WTC11 (cell line): Measurements from ENCODE around the gene RABGAP1. TPM values are rescaled to one million over a fixed set of nuclear protein-coding genes. Genes with fewer than 3 reads are reported as not detected.

Experiments used
- ATAC-seq: fragments of 200-7000 bp; cut with Tn5 transposase; 2 replicates; pipeline ENCODE4 v1.10.0; 2021; ENCODE audit warnings: mild to moderate bottlenecking, moderate library complexity
- CTCF ChIA-PET: fragments of 300-600 bp; sonication (Branson Sonifier 250); formaldehyde crosslinking; loops from one replicate; lab custom pipeline; 2021; ENCODE audit warnings: antibody characterized with exemption; lab: Charles Lee
- POLR2A ChIA-PET: fragments of 350-600 bp; sonication (Branson Sonifier 250); formaldehyde crosslinking; loops from one replicate; lab custom pipeline; 2021; ENCODE audit warnings: antibody characterized with exemption; lab: Charles Lee
- DNase-seq: peaks from one replicate; pipeline ENCODE4 v3.0.0; 2021; ENCODE audit warnings: low spot score
- H3K27ac Mint-ChIP-seq: 2 replicates; pipeline ENCODE4 v1.8.0; 2021; ENCODE audit warnings: mixed read lengths
- H3K27me3 Mint-ChIP-seq: 2 replicates; pipeline ENCODE4 v1.8.0; 2021; ENCODE audit warnings: low read depth, mild to moderate bottlenecking, moderate library complexity, mixed read lengths
- H3K36me3 Mint-ChIP-seq: 2 replicates; pipeline ENCODE4 v1.8.0; 2021; ENCODE audit warnings: mixed read lengths
- H3K4me1 Mint-ChIP-seq: 2 replicates; pipeline ENCODE4 v1.8.0; 2022; ENCODE audit warnings: mixed read lengths
- H3K4me3 Mint-ChIP-seq: 2 replicates; pipeline ENCODE4 v1.8.0; 2021; ENCODE audit warnings: mild to moderate bottlenecking, moderate library complexity, mixed read lengths
- H3K9me3 Mint-ChIP-seq: 2 replicates; pipeline ENCODE4 v1.8.0; 2021; ENCODE audit warnings: mixed read lengths
- ATF6 ChIP-seq: sonication (generic); formaldehyde crosslinking; IDR thresholded peaks from 2 replicates; pipeline ENCODE4 v1.8.1; 2023; ENCODE audit warnings: mild to moderate bottlenecking, missing genetic modification reagents
- CREB1 ChIP-seq: sonication (generic); formaldehyde crosslinking; IDR thresholded peaks from 2 replicates; pipeline ENCODE4 v1.8.0; 2023; ENCODE audit warnings: mild to moderate bottlenecking, missing genetic modification reagents
- ESRRA ChIP-seq: sonication (generic); formaldehyde crosslinking; IDR thresholded peaks from 2 replicates; pipeline ENCODE4 v1.8.1; 2022; ENCODE audit warnings: mild to moderate bottlenecking, missing genetic modification reagents, borderline replicate concordance
- ETV6 ChIP-seq: sonication (generic); formaldehyde crosslinking; IDR thresholded peaks from 2 replicates; pipeline ENCODE4 v1.8.1; 2022; ENCODE audit warnings: mild to moderate bottlenecking, missing genetic modification reagents
- FOXK1 ChIP-seq: sonication (generic); formaldehyde crosslinking; IDR thresholded peaks from 2 replicates; pipeline ENCODE4 v1.8.0; 2022; ENCODE audit warnings: mild to moderate bottlenecking, moderate library complexity, missing genetic modification reagents
- GABPB1 ChIP-seq: sonication (generic); formaldehyde crosslinking; IDR thresholded peaks from 2 replicates; pipeline ENCODE4 v1.8.1; 2023; ENCODE audit warnings: mild to moderate bottlenecking, missing genetic modification reagents
- NFYB ChIP-seq: sonication (generic); formaldehyde crosslinking; conservative IDR thresholded peaks from 2 replicates; pipeline ENCODE4 v1.8.0; 2022; ENCODE audit warnings: low read depth, missing genetic modification reagents
- NR2C2 ChIP-seq: sonication (generic); formaldehyde crosslinking; IDR thresholded peaks from 2 replicates; pipeline ENCODE4 v1.8.0; 2022; ENCODE audit warnings: mild to moderate bottlenecking, missing genetic modification reagents
- PRRX2 ChIP-seq: fragments of 250-450 bp; sonication (Bioruptor Pico); IDR thresholded peaks from 2 replicates; pipeline ENCODE4 v1.8.0; 2021; ENCODE audit warnings: mild to moderate bottlenecking
- RELA ChIP-seq: sonication (generic); formaldehyde crosslinking; IDR thresholded peaks from 2 replicates; pipeline ENCODE4 v1.8.1; 2022; ENCODE audit warnings: missing genetic modification reagents, mild to moderate bottlenecking, borderline replicate concordance
- SOX15 ChIP-seq: fragments of 250-450 bp; sonication (Bioruptor Pico); IDR thresholded peaks from 2 replicates; pipeline ENCODE4 v1.9.0; 2021; ENCODE audit warnings: mild to moderate bottlenecking
- TEAD4 ChIP-seq: sonication (generic); formaldehyde crosslinking; IDR thresholded peaks from 2 replicates; pipeline ENCODE4 v1.8.0; 2022; ENCODE audit warnings: mild to moderate bottlenecking, missing genetic modification reagents
- ZNF121 ChIP-seq: sonication (generic); formaldehyde crosslinking; IDR thresholded peaks from 2 replicates; pipeline ENCODE4 v1.8.0; 2023; ENCODE audit warnings: missing genetic modification reagents
- ZNF219 ChIP-seq: sonication (generic); formaldehyde crosslinking; IDR thresholded peaks from 2 replicates; pipeline ENCODE4 v1.8.0; 2023; ENCODE audit warnings: missing genetic modification reagents, mild to moderate bottlenecking, borderline replicate concordance
- ZNF317 ChIP-seq: sonication (generic); formaldehyde crosslinking; IDR thresholded peaks from 2 replicates; pipeline ENCODE4 v1.8.1; 2023; ENCODE audit warnings: low read depth, mild to moderate bottlenecking, moderate library complexity, missing genetic modification reagents, borderline replicate concordance
- ZNF416 ChIP-seq: fragments of 250-450 bp; sonication (Bioruptor Pico); IDR thresholded peaks from 2 replicates; pipeline ENCODE4 v1.9.0; 2021; ENCODE audit warnings: mild to moderate bottlenecking, inconsistent platforms
- ZNF512 ChIP-seq: sonication (generic); formaldehyde crosslinking; IDR thresholded peaks from 2 replicates; pipeline ENCODE4 v1.8.1; 2022; ENCODE audit warnings: missing genetic modification reagents, borderline replicate concordance
- total RNA-seq: library from RNA; stranded (reverse); gene quantifications from 3 replicates; pipeline ENCODE4 v1.2.3, GENCODE V29; 2021
- TF ChIP-seq, protein P1 (sequence below): sonication (generic); formaldehyde crosslinking; conservative IDR thresholded peaks from 2 replicates; pipeline ENCODE4 v1.8.1; 2023; ENCODE audit warnings: mild to moderate bottlenecking, low read depth, missing genetic modification reagents, moderate library complexity
- TF ChIP-seq, protein P2 (sequence below): sonication (generic); formaldehyde crosslinking; IDR thresholded peaks from 2 replicates; pipeline ENCODE4 v1.8.1; 2022; ENCODE audit warnings: mild to moderate bottlenecking, missing genetic modification reagents, moderate library complexity, borderline replicate concordance
- TF ChIP-seq, protein P3 (sequence below): fragments of 250-450 bp; sonication (Bioruptor Pico); IDR thresholded peaks from 2 replicates; pipeline ENCODE4 v1.9.0; 2021; ENCODE audit warnings: mild to moderate bottlenecking
- TF ChIP-seq, protein P4 (sequence below): sonication (generic); formaldehyde crosslinking; IDR thresholded peaks from 2 replicates; pipeline ENCODE4 v1.8.1; 2023; ENCODE audit warnings: mild to moderate bottlenecking, missing genetic modification reagents, moderate library complexity
- TF ChIP-seq, protein P5 (sequence below): fragments of 200-600 bp; IDR thresholded peaks from 2 replicates; pipeline ENCODE4 v1.8.0; 2022; ENCODE audit warnings: antibody characterized with exemption

The RABGAP1 gene
- total RNA-seq, 1 experiment from 2014 or later, result 38.1 TPM

DNA sequence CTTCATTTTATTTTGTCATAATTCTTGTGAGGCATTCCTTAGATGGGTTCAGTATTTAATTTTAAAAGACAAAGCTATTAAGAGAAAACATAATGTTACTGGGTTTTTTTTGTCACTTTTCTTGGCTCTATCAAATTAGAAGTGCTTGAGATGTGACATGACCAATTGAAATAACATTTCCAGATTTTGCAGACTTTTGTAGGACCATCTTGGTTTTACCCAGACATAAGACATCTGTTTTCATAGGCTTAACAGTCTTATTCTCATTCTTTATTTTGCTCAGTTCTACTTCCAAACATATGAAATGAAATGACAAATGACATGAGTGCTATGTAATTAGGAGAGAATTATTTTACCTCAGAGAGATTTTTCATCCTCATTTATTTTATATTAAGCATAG, 112.2 kb downstream of the RABGAP1 start (continued):
- TF ChIP-seq, protein P1, sequence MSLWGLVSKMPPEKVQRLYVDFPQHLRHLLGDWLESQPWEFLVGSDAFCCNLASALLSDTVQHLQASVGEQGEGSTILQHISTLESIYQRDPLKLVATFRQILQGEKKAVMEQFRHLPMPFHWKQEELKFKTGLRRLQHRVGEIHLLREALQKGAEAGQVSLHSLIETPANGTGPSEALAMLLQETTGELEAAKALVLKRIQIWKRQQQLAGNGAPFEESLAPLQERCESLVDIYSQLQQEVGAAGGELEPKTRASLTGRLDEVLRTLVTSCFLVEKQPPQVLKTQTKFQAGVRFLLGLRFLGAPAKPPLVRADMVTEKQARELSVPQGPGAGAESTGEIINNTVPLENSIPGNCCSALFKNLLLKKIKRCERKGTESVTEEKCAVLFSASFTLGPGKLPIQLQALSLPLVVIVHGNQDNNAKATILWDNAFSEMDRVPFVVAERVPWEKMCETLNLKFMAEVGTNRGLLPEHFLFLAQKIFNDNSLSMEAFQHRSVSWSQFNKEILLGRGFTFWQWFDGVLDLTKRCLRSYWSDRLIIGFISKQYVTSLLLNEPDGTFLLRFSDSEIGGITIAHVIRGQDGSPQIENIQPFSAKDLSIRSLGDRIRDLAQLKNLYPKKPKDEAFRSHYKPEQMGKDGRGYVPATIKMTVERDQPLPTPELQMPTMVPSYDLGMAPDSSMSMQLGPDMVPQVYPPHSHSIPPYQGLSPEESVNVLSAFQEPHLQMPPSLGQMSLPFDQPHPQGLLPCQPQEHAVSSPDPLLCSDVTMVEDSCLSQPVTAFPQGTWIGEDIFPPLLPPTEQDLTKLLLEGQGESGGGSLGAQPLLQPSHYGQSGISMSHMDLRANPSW (CRISPR knock-in tag), result no peak
- TF ChIP-seq NFYB (CRISPR knock-in tag), result no peak
- no peak for TF ChIP-seq ZNF121 (CRISPR knock-in tag)
- TF ChIP-seq, protein P2, sequence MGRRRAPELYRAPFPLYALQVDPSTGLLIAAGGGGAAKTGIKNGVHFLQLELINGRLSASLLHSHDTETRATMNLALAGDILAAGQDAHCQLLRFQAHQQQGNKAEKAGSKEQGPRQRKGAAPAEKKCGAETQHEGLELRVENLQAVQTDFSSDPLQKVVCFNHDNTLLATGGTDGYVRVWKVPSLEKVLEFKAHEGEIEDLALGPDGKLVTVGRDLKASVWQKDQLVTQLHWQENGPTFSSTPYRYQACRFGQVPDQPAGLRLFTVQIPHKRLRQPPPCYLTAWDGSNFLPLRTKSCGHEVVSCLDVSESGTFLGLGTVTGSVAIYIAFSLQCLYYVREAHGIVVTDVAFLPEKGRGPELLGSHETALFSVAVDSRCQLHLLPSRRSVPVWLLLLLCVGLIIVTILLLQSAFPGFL (CRISPR knock-in tag), result no peak
- TF ChIP-seq ZNF512 (CRISPR knock-in tag), result no peak

- CTCF ChIA-PET, result no interaction called here
- Mint-ChIP-seq H3K4me3 (no peak overlapping the region), H3K27me3 (no peaks in the 10 kb centered on the region), H3K9me3 (peaks cover 9% of the 10 kb centered on the region), H3K4me1 (peaks cover 22% of the 10 kb centered on the region), H3K27ac (no peak overlapping the region; the same call in 1 of the 2 replicates)
- no peak for ATAC-seq
- POLR2A ChIA-PET, result no interaction called here
- no peak for TF ChIP-seq TEAD4 (CRISPR knock-in tag)
- no peak for TF ChIP-seq ZNF416 (CRISPR knock-in tag)
- TF ChIP-seq CREB1 (CRISPR knock-in tag), result no peak
- TF ChIP-seq, protein P3, sequence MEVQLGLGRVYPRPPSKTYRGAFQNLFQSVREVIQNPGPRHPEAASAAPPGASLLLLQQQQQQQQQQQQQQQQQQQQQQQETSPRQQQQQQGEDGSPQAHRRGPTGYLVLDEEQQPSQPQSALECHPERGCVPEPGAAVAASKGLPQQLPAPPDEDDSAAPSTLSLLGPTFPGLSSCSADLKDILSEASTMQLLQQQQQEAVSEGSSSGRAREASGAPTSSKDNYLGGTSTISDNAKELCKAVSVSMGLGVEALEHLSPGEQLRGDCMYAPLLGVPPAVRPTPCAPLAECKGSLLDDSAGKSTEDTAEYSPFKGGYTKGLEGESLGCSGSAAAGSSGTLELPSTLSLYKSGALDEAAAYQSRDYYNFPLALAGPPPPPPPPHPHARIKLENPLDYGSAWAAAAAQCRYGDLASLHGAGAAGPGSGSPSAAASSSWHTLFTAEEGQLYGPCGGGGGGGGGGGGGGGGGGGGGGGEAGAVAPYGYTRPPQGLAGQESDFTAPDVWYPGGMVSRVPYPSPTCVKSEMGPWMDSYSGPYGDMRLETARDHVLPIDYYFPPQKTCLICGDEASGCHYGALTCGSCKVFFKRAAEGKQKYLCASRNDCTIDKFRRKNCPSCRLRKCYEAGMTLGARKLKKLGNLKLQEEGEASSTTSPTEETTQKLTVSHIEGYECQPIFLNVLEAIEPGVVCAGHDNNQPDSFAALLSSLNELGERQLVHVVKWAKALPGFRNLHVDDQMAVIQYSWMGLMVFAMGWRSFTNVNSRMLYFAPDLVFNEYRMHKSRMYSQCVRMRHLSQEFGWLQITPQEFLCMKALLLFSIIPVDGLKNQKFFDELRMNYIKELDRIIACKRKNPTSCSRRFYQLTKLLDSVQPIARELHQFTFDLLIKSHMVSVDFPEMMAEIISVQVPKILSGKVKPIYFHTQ, result no peak
- no peak for TF ChIP-seq FOXK1 (CRISPR knock-in tag)
- TF ChIP-seq, protein P2 (CRISPR knock-in tag), result no peak
- TF ChIP-seq, protein P4, sequence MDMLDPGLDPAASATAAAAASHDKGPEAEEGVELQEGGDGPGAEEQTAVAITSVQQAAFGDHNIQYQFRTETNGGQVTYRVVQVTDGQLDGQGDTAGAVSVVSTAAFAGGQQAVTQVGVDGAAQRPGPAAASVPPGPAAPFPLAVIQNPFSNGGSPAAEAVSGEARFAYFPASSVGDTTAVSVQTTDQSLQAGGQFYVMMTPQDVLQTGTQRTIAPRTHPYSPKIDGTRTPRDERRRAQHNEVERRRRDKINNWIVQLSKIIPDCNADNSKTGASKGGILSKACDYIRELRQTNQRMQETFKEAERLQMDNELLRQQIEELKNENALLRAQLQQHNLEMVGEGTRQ (CRISPR knock-in tag), result no peak
- no peak for TF ChIP-seq ATF6 (CRISPR knock-in tag)
- no peak for TF ChIP-seq ZNF219
- no peak for TF ChIP-seq PRRX2
- TF ChIP-seq SOX15 (CRISPR knock-in tag), result no peak
- no peak for TF ChIP-seq ETV6 (CRISPR knock-in tag)
- no peak for TF ChIP-seq ESRRA (CRISPR knock-in tag)
- no peak for TF ChIP-seq NR2C2
- no peak for TF ChIP-seq RELA (CRISPR knock-in tag)
- TF ChIP-seq GABPB1 (CRISPR knock-in tag), result no peak
- no peak for TF ChIP-seq ZNF317
- TF ChIP-seq, protein P5, sequence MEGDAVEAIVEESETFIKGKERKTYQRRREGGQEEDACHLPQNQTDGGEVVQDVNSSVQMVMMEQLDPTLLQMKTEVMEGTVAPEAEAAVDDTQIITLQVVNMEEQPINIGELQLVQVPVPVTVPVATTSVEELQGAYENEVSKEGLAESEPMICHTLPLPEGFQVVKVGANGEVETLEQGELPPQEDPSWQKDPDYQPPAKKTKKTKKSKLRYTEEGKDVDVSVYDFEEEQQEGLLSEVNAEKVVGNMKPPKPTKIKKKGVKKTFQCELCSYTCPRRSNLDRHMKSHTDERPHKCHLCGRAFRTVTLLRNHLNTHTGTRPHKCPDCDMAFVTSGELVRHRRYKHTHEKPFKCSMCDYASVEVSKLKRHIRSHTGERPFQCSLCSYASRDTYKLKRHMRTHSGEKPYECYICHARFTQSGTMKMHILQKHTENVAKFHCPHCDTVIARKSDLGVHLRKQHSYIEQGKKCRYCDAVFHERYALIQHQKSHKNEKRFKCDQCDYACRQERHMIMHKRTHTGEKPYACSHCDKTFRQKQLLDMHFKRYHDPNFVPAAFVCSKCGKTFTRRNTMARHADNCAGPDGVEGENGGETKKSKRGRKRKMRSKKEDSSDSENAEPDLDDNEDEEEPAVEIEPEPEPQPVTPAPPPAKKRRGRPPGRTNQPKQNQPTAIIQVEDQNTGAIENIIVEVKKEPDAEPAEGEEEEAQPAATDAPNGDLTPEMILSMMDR, result no peak
- TF ChIP-seq, all 79 proteins: peak for 0
- DNase-seq, result no peak
- peaks cover 22% of the 10 kb centered on the region for H3K36me3 Mint-ChIP-seq
These were observed 112.9 kb downstream of the RABGAP1 start for GRCh38 chr9:123053711-123054110.
